UCSD-AML1 (cell line): Measurements from ENCODE around the gene ZFP64.
"Not testable (repeated sequence)": the region's sequence is repeated elsewhere in the genome, so short reads cannot be mapped to it uniquely, and the experiment has no call there.

Experiments used
- DNase-seq: peaks from one replicate; lab custom pipeline; 2025; ENCODE audit not compliant: unreplicated experiment; lab: John Stamatoyannopoulos, UW

Gene ZFP64

DNA sequence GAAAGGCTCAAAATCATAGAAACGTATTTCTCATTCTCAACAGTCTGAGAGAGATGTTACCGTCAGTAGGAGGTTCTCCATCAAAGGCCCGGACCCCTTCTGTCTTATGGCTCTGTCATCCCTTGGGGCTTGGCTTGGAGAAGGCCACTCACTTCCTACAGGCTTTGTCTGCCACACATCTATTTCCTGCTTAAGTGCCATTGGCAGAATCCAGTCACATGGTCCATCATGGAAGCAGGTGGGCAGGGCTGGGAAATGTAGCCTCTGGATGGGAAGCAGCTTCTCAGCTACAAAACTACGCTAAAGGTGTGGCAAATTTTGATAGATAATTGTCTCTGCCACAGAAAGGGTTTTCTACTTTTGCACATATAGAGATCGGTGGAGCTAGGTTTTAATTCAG is 12.6 kb upstream of the ZFP64 start:
- DNase-seq = no peak

DNA sequence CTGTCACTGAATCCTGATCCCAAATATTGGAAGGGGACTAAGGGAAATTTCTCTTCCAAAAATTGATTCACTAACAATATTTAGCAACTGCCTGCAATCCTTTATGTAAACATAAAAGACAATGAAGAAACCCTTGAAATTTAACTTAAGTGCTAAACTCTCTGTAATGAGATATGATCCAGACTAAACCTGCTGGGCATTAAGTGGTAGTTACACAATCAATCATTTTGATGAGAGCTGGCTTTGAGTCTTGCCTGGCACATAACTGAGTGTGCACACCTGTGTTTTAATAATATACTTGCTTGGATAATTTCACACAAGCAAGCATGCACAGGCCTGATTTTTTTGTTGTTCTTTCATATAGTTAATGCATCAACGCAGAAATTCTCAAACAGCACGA is 9.8 kb upstream of the ZFP64 start:
- no peak for DNase-seq

DNA sequence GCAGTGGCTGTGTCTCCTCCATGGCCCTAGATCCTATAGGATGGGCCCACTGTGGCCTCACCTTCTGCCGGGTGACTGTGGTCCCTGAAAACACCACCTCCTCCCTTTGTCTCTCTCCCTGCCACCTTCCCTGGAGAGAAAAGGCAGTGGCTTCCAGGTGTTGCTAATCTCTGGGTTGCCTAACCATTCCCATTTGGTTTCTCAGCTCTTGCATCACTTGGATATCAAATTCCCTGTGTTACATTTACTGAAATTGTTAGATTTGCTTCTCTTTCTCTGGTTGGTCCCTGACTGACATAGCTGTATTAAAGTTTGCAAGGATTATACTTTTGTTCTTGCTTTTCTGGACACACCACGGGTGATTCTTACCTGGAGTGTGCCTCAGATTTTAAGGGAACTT is 9.3 kb upstream of the ZFP64 start:
- DNase-seq = no peak

DNA sequence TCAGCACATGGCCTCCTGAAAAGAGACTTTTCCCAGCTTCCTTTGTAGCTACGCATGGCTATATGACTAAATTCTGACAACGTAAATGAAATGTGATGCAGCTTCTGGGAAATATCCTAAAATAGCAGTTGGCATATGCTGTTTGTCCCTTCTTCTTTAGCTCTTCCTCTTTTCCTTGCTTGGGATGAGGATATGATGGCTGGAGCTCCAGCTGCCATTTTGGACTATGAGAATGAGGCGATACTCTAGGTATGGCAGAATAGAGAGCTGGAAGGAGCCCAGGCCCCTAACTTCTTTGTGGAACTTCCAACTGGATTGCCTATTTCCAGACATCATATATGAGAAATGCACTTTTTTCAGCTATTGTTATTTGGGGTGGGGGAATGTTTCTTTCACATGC is 5.3 kb upstream of the ZFP64 start:
- no peak for DNase-seq

DNA sequence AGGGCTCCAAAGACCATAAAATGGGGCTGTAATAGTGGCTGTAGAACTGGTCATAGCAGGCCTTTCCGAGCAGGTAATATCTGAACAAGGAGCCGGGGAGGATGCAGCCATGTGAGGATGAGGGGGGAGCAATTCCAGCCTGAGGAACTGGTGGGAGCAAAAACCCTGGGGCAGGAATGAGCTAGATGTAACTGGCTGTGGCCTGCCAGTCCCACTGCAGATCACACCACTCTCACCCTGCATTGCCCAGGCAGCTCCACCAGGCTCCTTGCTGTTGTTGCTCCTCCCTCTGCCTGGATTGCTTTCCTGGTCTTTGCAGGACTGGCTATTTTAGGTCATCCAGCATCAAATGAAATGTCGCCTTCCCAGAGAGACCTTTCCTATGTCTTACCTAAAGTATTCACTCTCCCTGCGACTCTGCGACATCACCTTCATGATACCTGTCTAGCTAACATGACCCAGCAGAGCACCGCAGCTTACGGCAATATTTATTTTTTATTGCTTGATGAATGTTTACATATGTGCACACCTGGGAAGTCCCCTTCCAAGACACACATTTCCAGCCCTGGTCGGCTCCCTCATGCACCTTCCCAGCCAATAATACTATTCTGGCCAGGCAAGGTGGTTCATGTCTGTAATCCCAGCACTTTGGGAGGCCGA is 2.4 kb upstream of the ZFP64 start:
- DNase-seq = no peak

DNA sequence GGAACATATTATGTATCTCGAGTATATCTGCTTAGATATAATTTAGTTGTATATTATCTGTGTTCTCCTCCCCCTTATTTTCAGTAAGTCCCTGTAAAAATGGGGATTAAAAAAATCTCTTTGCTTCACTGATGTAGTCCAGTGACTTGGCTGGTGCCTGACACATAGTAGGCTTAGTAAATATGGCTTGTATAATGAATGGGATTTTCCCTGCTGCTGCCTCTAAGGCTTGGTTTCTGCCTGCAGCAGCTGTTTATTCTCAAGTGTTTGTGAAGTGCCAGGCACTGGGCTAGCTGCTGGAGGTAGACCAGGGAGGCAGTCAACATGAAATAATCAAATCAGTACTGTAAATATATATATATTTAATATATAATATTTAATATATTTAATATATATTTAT is 1.6 kb upstream of the ZFP64 start:
- DNase-seq = no peak

DNA sequence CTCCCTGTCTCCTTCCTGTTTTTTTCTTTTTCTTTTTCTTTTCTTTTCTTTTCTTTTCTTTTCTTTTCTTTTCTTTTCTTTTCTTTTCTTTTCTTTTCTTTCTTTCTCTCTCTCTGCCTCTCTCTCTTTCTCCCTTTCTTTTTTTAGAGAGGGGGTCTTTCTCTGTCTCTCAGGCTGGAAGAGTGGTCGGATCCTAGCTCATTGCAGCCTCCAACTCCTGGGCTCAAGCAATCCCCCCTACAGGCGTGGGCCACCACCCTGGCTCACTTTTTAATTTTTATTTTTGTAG is 1.1 kb upstream of the ZFP64 start:
- DNase-seq = not testable (repeated sequence)

DNA sequence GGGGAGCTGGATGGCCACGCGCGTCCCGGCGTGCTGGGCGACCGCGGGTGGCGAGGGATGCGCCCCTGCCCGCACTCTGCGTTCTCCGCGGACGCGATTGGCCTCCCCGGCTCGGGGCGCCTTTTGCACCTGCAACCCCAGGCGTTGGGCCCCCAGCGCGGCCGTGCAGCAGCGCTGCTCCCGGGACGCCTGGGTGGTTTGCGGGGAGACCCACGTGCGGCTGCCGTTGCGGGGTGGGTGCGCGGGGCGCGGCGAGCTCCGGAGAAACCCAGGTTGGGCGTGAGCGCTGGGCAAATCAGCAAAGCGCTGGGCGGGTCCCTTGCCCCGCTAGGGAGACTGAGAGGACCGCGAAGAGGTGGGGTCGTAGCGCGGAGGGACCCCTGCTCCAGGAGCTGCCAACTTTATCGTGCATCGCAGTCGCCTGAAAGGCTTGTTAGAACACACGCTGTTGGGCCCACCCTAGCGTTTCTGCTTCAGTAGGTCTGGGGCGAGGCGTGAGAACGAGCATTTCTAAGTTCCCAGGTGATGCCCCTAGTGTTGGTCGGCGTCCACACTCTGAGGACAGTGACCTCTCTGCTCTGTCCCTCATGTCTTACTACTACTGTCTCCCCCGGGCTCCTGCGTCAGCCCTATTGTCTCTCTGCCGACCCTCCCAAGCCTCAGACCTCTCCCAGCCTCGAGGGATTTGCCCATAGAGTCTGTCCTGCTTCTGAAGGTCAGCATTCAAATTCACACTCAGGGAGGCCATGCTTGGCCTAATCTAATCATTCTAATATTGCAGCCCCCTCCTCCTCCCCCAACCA is 538 bp upstream of the ZFP64 start:
- peak; percentile 70 for DNase-seq

DNA sequence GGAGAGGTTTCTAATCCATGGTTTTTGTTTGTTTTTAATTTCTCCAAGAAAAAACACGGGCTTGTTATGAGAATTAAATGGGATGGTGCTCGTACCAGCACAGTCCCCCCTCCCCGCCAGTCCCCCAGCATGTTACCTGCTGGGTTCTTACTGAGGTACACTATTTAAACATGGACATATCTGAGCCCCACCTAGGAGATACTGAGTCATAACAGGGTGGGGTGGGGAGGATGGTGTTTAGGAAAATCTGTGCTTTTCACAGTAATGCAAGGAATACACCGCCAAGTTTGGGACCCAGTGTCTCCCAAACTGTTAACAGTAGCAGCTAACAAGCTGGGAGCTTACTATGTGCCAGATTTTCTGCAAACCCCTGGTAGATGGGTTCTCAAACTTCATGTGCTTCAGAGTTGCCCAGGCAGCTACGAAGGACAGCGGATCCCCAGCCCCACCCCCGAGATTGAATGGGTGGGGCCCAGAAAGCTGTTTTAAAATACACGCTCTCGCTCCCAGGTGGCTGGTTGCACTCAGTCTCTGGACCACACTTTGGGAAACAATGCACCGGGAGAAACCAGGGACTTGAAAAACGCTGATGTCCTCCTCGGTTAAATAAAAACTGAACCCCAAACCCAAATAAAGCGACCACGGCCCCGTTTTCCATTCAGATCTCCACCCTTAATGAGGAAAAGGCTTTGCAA is 995 bp downstream of the ZFP64 start:
- DNase-seq = peak; percentile 41

DNA sequence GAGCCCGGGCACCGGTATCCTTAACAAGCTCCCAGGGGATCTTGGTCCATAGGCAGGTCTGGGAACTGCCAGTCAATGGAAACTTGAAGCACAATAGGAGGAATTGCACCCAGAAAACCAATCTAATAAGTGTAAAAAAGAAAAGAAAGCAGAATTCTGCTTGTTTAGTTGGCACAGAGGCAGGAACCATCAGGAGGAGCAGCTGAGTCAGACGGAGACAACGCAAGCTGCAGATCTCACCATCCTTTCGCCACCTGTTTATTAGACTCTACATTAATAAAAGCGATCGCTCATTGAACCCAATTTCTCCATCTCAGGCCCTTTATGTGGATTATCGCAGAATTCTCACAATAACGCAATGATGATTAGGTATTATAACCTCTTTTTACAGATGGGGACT is 9.8 kb downstream of the ZFP64 start:
- no peak for DNase-seq

DNA sequence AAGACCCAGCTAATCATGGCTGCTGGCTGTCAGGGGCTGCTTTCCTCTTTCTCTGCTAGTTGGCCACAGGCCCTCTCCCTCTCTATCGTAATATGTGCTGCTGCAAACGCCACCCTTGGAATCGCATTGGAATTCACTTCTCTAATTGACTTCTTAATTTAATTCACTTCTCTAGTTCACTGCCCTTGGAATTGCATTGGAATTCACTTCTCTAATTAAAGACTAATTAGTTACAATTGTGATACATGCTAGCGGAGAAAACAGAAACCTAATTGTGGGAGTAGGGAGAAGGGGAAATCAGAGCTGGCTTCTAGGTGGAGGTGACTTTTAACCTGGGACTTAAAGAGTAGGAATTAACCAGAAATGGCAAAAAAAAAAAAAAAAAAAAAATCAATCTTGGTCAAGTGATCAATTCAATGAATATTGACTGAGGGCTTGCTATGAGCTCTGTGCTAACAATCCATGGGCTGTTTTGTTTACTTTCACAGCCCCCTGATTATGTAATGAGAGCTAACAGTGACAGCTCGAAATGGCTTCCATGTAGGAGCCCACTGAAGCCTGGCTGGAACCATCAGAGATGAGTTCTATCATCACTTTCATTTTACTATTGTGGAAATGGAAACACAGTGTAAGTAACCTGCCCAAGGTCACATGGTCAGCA is 11.3 kb downstream of the ZFP64 start:
- no peak for DNase-seq

DNA sequence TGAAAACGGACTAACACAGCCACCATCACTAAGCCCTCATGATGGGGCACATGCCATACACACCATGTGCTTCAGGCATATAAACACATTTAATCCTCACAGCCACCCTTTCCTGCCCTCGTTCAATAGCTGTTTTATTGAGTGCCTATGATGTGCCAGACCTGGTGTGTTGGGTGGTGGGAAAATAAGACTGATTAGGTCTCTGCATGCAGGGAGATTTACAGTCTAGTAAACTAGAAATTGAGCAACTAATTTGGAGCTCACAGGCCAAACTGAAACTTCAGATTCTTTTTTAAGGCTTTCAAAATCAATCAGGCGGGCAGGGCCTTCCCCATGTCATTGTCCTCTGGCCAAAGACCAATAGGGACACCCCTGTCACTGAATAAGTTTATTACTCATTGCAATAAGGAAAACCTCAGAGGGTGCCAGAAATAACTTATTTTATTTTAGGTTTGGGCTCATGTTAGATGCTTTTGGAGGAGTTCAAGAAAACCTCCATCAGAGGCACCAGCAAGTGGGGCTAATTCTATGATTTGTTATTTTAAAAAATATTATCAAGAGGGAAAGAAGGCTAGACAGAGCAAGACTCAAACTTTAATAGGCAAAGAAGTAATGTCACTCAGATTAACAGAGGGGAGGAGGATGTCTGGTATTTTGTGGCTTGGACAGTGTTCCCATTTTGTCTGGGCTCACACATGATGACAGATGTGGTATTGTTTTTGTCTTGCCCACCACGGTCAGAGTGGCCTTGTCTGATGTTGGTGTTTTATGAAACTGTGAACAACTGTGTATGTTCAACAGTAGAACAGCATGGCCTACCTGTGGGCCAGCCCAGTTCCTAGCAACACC is 12.0 kb downstream of the ZFP64 start:
- DNase-seq = no peak

DNA sequence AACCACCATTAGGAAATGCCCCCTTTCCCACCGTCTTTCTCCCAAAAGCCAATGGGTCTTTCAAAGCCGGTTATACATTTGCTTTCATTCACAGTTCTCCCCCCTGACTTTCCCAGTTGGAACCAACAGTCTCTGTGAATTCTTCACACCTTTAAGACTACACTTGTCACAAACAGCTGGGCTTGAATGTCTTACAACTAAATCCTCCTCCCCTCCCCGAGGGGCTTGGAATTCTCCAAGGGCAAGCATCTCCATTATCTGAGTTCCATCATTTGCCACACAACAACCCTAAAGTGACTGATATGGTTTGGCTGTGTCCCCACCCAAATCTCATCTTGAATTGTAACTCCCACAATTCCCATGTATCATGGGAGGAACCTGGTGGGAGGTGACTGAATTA is 12.9 kb downstream of the ZFP64 start:
- DNase-seq = no peak

DNA sequence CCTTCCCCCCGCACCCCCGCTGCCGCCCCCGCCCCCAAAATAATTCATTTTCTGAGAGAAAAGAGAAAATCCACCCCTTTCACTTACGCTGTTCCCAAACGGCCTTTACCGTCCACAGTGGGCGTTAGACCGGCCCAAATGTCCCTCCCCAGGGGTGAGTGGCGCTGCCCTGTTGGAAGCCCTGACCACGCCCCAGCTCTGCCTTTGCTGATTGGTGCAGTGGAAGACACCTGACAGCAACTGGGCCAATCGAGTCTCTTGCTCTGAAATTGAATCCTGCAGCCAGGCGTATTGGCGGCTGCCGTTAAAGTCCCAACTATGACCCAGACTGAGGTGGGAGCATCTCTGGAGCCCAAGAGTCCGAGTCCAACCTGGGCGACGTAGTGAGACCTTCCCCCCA is 15.7 kb downstream of the ZFP64 start:
- DNase-seq = no peak

DNA sequence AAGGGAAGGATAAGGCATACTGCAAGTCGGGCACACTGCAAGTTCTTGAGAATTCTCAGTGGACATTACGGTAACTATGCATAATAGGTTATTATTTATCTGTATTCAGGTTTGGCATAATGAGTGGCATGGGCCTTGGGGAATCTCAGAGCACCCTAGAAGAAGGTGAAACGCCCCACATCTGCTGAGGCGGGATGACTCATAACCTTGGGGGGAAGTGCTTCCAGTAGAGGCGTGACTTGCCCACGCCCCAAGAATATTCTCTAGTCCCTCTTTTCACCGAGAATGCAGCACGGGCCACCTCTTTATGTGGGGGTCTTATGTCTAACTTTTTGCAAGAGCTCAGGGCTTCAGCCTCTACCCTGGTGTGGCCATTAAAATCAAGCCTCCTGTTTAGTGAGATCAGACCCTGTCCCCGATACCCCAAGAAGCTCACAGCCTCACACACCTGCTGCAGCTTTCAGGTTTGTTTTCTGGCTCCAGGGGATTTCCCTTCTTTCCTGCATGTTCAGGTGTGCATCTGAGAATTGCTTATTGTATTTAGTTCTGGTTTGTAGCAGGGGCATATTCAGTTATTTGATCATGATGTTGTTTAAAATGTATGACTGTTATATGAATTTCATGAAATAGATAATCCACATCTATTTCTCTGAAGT is 19.1 kb downstream of the ZFP64 start:
- no peak for DNase-seq

DNA sequence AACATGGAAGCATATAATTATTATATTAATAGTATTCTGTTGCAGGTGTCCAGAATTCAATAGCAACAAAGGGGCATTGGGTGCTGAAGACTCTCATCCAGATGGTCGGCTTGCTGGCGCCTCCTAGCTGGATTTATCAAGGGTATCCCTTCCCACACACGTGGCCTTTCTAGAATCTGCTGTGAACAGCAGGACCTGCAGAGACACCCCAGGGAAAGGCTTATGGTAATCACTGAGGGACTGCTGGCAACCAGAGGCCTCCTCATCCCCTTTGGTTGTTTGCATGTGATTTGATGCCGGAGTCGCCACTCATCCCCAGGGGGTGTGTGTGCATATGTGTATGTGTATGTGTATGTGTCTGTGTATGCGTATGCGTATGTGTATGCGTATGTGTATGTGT is 20.6 kb downstream of the ZFP64 start:
- DNase-seq = no peak

DNA sequence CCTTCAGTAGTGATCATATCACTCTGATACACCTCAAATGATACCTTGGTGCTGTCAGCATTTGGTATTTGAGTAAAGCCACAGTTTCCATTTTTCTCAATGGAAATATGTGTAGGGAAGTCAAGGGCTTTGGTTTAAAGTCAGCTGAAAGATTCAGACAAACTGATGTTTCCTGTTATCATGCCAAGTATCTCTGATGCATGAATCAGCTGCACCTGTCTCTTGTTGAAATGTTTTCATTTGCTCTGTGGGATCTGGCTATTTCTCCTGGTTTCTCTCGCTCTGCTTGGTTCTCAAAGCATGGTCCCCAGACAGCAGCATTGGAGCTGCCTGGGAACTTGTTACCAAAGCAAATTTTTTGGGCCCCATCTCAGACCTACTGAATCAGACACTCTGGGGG is 23.5 kb downstream of the ZFP64 start:
- DNase-seq = no peak

DNA sequence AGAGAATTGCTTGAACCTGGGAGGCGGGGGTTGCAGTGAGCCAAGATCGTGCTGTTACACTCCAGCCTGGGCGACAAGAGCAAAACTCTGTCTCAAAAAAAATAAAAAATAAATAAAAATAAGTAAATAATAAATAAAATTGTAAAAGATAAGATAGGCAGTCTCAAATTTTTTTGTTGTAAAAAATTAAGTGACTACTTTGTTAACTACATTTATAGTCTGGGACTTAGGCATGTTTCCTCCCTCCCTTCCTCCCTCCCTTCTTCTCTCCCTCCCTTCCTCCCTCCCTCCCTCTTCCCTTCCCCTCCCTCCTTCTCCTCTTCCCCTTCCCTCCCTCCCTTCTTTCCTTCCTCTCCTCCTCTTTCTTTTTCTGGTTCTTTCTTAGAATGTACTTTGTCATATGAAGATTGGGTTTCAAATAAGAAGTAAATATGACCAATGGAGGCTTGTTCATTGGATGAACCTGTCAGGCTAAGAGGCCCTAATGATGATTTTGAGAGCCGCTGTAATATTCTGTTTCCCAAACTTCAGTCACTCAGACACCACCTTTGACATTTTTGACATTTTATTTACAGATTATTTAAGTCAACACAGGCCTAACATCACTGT is 24.2 kb downstream of the ZFP64 start:
- DNase-seq = no peak

DNA sequence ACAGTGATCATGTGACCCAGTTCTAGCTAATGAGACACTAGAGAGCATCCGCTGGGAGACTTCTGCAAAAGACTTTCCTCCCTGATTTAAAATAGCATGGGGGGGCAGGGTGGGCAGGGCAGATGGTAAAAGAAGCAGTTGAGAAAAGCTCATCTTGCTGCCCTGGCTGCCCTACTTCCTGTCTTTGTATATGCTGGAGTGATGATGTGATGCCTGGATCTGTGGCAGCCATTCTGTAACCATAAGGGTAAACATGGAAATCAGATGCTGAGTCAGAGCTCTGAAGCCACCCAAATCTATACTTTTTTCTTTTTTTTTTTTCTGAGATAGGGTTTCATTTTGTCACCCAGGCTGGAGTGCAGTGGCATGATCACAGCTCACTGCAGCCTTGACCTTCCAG is 25.4 kb downstream of the ZFP64 start:
- DNase-seq = no peak

DNA sequence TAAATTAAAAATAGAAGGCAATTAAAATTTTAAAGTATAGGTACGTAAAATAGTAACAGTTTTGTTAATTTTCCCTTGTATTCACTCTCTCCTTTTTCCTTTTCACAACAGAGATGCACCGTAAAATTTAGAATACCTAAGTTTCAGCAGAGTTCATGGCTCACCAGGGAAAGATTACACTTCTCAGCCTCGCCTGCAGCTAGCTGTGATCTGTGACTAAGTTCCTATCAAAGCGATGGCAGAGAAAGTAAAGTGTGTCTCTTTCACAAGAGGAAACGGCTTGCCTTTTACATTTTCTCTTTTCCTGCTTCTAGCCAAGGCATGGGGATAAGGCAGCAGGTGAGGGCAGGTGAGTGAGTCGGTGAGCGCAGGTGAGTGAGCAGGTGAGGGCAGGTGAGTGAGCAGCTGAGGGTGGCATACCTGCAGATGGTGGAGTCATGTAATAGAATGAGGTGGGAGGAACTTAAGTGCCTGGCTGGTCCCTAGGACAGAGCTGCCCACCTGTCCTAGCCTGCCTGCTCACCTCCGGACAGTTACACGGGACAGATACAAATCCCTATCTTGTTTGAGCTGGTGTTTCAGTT is 30.9 kb downstream of the ZFP64 start:
- DNase-seq = no peak
